ENCODE results near the gene ABL2.
"Not testable (repeated sequence)": the region's sequence is repeated elsewhere in the genome, so short reads cannot be mapped to it uniquely, and the experiment has no call there.

ABL2 gene

GRCh38 chr1:179229214-179230140 lies at the start of gene ABL2:
Gene ABL2 (minus strand): TSS chr1:179229677. CDS start chr1:179229397, 280 bp downstream.
- peak in 1 of 2 donors; percentile 9 for DNase-seq (ENCODE audit: low read depth in 2 of 2)

GRCh38 chr1:179278920-179279319 lies 49.4 kb upstream of the ABL2 start:
- DNase-seq (ENCODE audit: low read depth in 2 of 2) = no peak

- not testable (repeated sequence) for DNase-seq (ENCODE audit: low read depth in 2 of 2)
These were observed 44.9 kb upstream of the ABL2 start for GRCh38 chr1:179274424-179274823.

GRCh38 chr1:179269071-179269470 lies 39.6 kb upstream of the ABL2 start:
- DNase-seq (ENCODE audit: low read depth in 2 of 2) = no peak

GRCh38 chr1:179264507-179264906 lies 35.0 kb upstream of the ABL2 start:
- DNase-seq (ENCODE audit: low read depth in 2 of 2) = no peak

GRCh38 chr1:179263121-179263520 lies 33.6 kb upstream of the ABL2 start:
- DNase-seq (ENCODE audit: low read depth in 2 of 2) = no peak

- DNase-seq (ENCODE audit: low read depth in 2 of 2) = no peak
These were observed 32.7 kb upstream of the ABL2 start for GRCh38 chr1:179262183-179262582.

GRCh38 chr1:179253286-179253972 lies 24.0 kb upstream of the ABL2 start:
- no peak for DNase-seq (ENCODE audit: low read depth in 2 of 2)

- DNase-seq (ENCODE audit: low read depth in 2 of 2) = no peak
These were observed 23.1 kb upstream of the ABL2 start for GRCh38 chr1:179252606-179253005.

- DNase-seq (ENCODE audit: low read depth in 2 of 2) = no peak
These were observed 22.2 kb upstream of the ABL2 start for GRCh38 chr1:179251675-179252074.

- DNase-seq (ENCODE audit: low read depth in 2 of 2) = no peak
These were observed 18.4 kb upstream of the ABL2 start for GRCh38 chr1:179247923-179248322.

- not testable (repeated sequence) for DNase-seq (ENCODE audit: low read depth in 2 of 2)
These were observed 15.9 kb upstream of the ABL2 start for GRCh38 chr1:179245426-179245825.

GRCh38 chr1:179241530-179242097 lies 12.1 kb upstream of the ABL2 start:
- no peak for DNase-seq (ENCODE audit: low read depth in 2 of 2)

GRCh38 chr1:179237222-179237621 lies 7.7 kb upstream of the ABL2 start:
- no peak for DNase-seq (ENCODE audit: low read depth in 2 of 2)

- DNase-seq (ENCODE audit: low read depth in 2 of 2) = no peak
These were observed 5.4 kb upstream of the ABL2 start for GRCh38 chr1:179234863-179235262.

GRCh38 chr1:179231923-179232322 lies 2.4 kb upstream of the ABL2 start:
- no peak for DNase-seq (ENCODE audit: low read depth in 2 of 2)

- DNase-seq (ENCODE audit: low read depth in 2 of 2) = no peak
These were observed 1.2 kb upstream of the ABL2 start for GRCh38 chr1:179230721-179231120.

GRCh38 chr1:179230251-179230650 lies 774 bp upstream of the ABL2 start:
- no peak for DNase-seq (ENCODE audit: low read depth in 2 of 2)

GRCh38 chr1:179228783-179229213 lies 679 bp downstream of the ABL2 start:
- DNase-seq (ENCODE audit: low read depth in 2 of 2) = peak in 1 of 2 donors; percentile 10

- DNase-seq (ENCODE audit: low read depth in 2 of 2) = no peak
These were observed 2.7 kb downstream of the ABL2 start for GRCh38 chr1:179226738-179227137.

GRCh38 chr1:179224466-179224865 lies 5.0 kb downstream of the ABL2 start:
- DNase-seq (ENCODE audit: low read depth in 2 of 2) = not testable (repeated sequence)

- DNase-seq (ENCODE audit: low read depth in 2 of 2) = not testable (repeated sequence)
These were observed 8.4 kb downstream of the ABL2 start for GRCh38 chr1:179221121-179221520.
